Embryonic facial prominence (tissue), 1 donor: Measurements from ENCODE around the gene NFYC.
"Not testable (repeated sequence)": the region's sequence is repeated elsewhere in the genome, so short reads cannot be mapped to it uniquely, and the experiment has no call there.

Source experiments
- DNase-seq: peaks from one replicate; pipeline ENCODE4 v3.0.0-alpha.2; 2016; ENCODE audit errors: extremely low spot score

The NFYC gene

DNA sequence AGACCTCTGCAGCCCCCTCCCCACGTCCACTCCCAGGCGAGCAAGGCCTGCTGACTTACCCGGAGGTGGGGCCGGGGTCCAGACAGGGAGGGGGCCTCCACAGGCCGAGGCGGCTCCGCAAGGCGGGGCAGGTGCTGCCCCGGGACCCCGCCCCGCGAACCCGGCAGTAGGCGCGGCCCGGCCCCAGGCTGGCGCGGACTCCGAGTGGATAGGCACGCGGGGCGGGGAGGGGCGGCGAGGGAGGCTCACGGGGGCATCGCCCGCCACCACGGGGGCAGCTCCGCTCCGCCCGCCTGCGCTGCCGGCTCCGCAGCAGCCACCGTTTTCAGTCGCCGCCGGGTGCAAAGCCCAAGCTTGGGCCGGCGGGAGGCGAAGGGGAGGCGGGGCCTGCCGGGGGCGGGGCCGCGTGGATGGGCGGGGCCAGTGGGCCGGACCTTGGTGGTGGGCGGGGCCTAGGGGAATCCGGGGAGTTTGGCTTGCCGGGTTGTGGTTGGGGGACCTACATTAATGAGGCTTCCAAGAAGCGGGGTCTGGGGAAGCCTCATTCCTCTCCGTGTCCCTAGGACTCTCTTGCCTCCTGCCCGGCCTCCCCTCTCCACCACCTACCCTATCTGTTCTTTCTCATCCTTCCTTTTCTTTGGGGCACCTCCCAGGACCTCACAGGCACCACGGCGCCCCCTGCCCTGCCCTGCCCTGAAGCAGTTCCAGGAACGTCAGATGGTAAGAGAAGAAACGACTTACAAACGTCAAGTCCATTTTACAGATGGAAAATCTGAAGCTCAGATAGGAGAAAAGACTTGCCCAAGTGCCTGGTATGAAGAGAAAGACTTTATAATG is 26.0 kb upstream of the NFYC start, which contains the start of gene RIMS3:
Gene RIMS3, minus strand, starts transcription at position 348 of the 837 bp plus-strand sequence. CDS start 23,757 bp downstream, outside the sequence.
- DNase-seq: no peak

DNA sequence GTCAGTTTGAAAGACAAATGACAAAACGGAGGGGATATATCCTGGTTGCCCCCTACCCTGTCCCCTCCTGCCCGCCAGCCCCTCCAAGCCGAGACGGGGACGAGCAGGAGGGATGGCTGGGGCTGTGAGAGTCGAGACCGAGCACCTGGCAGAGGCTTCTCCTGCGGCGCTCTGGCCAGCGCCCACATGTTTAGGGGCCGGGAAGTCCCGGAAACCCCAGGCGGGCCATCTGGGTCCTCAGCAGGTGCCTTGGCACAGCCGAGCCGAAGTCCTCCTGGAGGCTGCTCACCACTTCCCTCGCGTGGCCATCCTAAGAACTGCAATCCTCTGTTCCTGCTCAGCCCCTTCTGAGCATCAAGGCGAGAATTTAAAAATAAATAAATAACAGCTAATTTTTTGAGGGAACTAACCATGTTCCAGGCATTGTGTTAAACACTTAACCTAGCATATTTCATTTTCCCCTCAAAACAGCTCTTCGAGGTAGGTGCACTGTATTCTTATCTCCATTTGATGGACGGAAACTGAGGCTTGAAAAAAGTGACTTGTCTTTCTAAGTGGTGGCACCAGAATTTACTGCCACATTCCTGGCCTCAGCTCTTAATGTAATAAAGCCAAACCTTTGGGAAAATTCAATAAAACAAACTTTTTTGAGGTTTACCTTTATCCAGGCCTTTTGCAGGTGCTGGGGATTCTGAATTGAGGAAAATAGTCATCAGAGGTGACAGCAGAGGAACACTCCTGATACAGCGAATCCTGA is 22.6 kb upstream of the NFYC start:
- DNase-seq: no peak

DNA sequence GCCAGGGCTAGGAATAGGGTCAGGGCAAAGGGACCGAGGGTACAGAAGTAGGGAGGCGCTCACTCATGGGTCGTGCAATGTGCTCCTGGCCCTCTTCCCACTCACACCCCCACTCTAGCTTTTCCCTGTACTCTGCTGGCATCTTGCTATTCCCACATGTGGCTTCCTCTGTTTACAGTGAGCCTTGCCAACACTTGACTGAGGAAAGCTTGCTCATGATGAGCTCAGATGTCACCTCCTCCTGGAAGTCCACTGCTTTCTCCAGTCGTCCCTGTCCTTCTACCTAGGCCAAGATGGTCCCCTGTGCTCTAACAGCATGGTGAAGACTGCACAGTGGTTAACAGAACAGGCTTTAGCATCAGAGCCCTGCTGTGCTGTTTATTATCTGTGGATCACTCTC is 18.1 kb upstream of the NFYC start:
- no peak for DNase-seq

DNA sequence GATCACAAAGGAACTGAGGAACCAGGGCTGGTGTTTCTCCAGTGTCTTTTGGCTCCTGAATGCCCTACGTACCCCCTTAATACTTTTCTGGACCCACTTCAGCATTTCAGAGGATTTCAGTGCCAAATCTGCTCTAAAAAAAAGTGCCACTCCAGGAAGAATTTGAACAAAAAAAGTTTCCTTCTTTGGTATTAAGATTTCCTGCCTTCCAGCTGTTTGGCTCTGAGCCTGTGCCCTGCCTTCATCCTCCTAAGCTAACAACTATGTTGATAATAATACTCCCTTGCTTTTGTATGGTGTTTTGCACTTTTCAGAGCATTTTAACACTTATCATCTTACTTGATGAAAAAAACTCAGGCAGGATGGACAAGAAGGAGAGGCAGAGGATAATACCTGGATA is 15.0 kb upstream of the NFYC start:
- DNase-seq: no peak

DNA sequence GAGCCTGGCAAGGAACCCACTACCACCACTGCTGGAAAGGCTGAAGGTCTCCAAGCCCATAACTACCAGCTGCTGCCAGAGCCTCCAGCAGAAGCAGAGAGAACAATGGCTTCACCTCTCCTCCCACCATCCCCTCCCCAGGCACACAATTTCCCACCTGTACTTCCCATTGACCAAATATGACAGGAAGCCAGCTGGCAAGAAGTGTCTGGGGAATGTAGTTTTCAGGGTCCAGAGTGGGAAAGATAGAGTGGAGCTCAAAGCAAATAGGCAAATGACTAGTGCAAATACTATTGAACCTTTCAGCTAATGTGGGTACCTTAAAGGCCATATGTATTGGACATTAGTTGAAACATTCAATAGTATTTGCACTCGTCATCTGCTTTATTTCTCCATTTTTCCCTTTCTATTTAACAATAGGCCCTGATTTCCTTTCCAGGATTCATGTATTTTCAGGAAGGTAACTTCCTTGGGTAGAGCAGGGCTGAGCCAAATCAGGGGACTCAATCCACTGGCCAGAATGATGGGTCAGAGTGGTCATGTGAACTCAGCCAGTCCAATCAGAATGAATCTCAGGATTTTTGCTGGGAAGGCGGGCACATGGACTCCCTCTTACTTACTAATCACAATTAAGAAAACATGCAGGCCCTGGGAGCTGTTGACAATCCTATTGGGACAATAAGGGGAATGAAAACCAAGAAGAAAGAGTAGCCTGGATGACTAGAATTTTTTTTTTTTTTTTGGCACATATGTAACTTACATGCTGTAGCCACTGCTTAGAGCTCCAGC is 12.1 kb upstream of the NFYC start:
- no peak for DNase-seq

DNA sequence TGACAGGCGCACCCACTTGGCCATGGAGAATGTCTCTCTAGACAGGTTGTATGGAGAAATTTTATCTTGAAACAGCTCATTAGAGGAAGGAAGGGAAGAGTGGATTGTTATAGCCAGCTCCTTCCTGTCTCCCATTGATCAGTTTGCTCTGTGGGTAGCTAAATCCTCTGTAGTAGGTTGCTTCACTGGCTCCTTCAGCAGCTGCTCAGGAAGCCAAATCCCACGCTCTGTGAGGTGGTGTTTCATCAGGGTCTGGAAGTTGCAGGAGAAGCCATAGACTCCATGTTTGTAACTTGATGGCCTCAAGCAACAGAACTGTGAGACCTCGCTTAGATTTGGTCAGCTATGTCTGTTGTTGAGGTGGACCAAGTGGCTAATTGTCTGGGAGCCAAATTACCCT is 6.8 kb upstream of the NFYC start:
- DNase-seq: no peak

DNA sequence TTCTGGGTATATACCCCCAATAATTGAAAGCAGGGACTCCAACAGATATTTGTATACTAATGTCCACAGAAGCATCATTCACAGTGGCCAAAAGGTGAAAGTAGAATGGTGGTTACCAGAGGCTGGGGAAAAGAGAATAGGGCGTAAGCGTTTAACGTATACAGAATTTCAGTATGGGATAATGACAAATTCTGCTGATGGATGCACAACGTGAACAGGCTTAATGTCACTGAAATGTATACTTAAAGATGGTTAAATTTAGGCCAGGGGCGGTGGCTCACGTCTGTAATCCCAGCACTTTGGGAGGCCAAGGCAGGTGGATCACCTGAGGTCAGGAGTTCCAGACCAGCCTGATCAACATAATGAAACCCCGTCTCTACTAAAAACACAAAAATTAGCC is 4.4 kb upstream of the NFYC start:
- no peak for DNase-seq

DNA sequence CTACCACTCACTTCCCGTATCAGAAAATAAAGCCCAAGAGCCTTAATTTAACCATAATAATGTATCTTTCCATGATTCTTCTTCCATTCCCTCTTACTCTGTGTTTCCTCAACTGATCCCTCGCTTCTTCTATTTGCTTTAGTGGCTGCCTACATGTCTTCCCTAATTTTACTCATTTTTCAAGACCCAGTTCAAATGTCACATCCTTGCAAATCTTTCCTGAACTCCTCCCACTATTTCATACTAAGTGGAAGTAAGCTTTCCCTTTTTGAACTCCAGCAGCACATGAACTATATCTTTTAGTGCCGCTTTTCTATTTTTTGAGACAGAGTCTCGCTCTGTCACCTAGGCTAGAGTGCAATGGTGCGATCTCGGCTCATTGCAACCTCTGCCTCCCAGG is 3.8 kb upstream of the NFYC start:
- DNase-seq: no peak

DNA sequence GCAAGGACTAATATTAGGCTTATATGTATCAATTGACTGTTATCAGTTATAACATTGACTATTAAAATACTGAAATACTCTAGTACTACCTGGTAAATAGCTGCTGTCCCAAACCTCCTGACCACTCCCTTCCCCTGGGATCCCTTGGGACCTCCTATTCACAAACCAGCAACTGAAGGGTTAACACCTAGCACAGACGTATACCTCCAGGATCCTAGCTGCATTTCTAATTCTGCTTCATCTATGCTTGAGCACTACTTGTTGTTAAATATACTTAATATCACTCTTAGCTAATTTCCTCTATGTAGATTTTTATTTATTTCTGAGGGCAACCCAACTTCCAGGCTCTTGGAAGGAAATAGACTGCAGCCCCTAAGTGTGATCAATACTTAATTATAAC is 1.8 kb upstream of the NFYC start:
- DNase-seq: no peak

DNA sequence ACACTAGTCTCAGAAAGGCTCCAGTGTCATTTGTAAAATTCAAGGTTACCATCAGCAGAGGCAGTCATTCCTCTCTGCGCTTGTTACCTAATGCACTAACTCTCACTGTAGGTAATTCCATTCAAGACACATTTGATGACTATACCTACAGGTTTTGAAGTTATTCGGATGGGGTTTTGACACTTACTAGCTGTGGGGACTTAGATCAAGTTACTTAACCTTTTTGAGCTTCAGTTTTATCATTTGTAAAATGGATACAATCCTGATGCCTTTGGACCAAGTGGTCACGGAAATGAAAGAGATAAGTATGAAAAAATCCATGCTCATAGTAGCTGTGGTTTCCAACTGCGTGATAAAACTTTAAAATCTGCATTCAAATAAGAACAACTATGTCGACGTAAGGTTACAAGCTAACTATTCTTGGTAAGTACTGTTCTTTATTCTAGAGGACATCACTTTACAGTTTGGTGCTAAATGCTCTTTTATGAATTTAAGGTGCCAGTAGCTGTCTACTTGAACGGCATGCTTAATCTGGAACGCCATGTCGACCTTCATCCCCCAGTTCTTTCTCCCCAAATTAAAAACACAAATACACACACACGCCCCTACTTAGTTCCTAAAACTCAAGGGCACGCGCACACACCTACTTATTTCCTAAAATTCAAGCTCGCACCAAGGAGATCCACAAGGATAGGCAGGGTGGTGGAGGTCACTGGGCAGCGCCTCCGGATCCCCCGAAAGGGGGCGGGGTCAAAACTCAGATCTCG is 550 bp upstream of the NFYC start:
- DNase-seq: no peak

DNA sequence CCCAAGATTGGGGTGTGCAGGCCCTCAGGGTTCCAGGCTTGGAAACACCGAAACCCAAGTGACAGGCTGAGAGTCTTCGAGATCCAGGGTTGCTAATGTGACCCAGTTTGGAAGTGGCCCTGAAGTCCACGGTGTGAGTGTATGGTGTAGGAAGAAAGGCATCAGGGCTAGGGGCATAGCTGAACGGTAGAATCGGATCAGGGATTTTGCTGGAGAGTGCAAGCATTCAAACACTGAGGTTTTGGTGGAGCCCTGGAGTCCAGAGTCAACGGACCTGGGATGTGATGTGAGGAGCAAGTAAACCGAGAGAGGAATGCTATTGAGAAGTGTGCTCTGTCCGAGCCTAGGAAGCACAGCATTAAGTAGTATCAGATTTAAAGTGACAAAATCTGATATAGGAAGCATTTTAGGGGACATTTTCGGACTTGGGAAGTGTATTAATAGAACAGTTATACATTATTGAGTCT is 958 bp downstream of the NFYC start:
- DNase-seq: no peak

DNA sequence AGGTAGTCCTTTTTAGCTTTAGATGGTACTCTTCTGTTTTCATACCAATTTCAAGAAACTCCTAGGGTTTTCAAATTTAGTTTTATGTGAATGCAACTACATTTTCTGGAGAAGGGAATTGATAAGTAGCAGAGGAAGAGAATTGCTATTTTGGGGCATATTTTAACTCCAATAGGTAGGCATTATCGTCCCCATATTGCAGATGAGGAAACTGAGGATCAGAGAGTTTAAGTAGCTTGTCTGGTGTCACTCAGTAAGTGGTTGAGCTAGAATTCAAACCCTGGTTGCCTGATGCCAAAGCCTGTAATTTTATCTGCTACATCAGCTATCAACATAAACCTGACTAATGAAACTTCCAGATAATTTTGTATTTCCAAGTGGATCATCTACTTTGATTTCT is 1.9 kb downstream of the NFYC start:
- no peak for DNase-seq

DNA sequence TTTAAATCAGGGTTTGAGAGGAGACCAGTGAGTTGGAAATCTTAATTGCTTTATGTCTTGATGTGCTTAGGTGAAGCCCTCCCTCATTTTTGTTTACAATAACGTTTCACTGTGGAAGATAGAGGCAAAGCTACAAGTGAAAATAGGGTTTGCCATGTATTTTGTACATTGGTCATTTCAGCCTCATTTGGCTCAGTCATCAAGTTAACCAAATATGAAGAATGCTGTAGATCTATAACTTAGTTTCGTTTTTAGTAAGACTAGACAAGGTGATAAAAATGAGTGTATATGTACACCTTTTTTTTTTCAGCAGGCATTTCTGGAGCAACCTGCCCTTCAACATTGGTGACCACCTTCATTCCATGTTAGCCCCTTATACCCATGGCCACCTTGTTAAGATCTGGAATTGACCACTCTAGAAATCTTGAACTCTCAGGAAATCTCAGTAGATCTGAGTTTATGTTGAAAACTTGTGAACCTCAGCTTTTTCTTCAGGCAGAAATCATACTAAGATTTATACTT is 2.9 kb downstream of the NFYC start:
- DNase-seq: no peak

DNA sequence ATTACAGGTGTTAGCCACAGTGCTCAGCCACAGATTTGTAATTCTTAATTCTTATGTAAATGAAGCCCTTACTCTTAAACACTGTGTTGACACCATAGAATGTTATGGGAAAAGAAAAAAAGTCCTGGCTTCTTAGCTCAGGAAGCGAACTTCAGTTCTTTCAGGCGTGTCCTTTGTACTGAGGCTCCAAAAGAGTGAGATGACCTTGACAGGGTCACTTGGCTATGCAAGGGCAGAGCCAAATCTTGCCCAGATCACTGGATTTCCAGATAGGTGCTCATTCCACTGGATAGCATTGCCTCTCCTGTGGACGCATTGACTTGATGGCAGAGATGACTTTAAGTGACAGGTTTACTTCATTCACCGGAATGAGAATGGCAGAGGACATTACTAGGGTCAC is 4.8 kb downstream of the NFYC start:
- no peak for DNase-seq

DNA sequence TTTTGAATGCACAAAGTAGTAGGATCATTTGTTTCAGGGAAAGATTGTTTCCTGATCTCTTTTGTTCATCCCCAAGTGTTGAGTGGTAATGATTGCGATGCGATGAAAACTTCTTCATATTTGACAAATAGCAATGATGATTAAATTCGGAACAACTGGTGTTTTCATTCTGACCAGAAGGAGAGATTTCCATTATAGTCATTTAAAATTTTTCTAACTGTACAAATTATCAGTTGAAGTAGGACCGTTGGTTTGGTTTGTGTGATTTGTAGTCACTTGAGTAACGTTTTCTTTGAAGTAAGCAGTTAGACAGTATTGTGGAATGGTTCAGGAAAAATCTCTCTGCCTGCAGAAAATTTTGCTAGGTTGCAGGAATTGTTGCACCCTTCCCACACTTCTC is 5.9 kb downstream of the NFYC start:
- DNase-seq: no peak

DNA sequence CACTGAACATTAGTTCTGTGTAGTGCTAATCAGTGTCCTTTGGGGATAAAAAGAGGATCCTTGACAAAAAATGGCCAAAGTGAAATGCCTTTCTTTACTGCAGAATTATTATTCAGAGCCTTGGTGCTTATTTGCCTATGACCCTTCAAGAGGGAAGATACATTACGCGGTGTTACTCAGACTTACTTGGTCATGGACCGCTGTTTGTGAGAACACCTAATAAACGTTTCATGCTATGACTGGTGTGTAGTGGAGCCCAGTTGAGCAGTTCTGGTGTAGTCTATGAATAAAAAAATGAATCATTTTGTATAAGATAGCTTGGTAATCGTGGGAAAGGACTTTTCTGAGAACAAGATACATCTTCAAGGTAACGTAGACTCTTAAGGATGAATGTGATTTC is 8.3 kb downstream of the NFYC start:
- no peak for DNase-seq

DNA sequence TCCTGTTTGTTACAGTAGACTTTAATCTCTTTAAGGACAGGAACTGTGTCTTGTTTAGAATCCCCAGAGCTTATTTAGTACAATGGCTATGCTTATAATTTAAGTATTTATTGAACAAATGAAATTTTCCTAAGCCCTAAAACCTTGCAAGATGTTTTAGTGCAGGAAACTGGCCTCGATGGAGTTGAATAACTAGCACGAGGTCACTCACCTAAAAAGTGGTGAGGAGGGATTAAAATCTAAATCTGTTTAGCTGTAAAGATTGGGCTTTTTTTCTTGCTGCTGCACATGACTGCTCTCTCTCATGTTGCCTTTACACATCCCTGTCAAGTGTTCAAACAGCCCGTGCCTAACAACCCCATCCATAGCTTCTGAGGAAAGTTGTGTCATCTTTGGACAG is 10.2 kb downstream of the NFYC start:
- DNase-seq: no peak

DNA sequence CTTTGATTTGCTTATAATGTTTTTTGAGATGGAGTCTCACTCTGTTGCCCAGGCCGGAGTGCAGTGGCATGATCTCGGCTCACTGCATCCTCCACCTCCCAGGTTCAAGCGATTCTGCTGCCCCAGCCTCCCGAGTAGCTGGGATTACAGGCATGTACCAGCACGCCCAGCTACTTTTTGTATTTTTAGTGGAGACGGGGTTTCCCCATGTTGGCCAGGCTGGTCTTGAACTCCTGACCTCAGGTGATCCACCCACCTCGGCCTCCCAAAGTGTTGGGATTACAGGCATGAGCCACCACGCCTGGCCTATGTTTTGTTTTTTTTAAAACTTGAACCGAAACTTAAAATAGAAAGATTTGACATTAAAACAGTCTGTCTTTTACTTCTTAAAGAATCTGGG is 11.3 kb downstream of the NFYC start:
- not testable (repeated sequence) for DNase-seq

DNA sequence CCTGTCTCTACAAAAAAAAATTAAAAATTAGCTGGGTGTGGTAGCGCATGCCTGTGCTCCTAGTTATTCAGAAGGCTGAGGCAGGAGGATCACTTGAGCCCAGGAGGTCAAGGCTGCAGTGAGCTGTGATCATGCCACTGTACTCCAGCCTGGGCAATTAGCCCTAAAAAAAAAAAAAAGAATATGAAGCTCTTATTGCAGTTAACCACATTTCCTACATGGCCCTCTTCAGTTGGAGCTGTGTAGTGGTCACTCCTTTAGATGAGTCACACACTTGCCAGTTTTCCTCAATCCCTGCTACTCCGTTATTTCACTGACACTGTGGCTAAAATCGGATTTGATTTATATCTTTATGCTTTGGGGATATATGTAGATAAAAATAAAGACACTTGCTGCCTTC is 11.8 kb downstream of the NFYC start:
- no peak for DNase-seq

DNA sequence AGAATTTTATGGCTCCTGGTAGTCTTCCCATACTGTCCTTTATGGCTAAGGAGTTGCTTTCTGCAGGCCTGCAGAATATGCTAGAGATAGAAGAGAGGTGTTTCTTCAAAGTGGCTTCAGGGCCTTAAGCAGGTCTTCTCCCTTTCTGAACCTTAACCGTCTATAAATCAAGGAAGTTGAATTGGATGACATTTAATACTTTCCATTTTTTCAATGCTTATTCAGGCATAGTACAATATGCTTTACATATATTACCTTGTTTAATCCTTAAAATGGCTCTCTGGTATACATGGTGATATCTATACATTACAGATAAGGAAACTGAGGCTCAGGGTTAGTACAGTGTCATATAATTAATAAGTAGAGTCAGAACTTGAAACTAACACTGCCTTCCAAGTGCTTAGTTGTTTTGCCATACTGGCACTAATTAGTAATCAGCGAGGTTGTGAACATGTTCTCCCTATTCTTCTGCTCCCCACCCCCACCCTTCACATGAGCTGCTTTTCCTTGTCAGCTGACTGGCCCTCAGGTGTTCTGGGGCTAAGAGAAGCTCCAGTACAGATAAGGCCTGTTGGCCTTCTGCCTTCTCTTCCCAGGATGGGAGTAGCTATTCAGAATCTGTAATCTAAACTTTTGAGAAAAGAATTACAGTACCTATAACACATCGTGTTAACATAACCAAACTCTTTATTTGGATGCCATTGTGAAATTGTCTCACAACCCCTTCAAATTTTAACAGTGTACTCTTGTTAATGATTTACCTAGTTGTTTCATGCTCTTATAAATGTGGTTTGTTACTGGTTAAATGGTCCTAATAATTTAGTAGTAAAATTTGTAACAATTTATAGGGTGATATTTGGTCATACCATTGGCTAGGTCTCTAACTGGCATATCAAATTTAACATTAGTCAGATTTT is 13.6 kb downstream of the NFYC start:
- DNase-seq: no peak
